Measurements from ENCODE around the gene TAX1BP3. TPM values are rescaled to one million over a fixed set of nuclear protein-coding genes. Genes with fewer than 3 reads are reported as not detected.

The TAX1BP3 gene
- total and polyA plus RNA-seq, 9 of the 15 experiments (the other 6 are each of a cell fraction or from before 2014, with no cell fraction given) = 0.99 to 14.5 (median 6.2) TPM

DNA sequence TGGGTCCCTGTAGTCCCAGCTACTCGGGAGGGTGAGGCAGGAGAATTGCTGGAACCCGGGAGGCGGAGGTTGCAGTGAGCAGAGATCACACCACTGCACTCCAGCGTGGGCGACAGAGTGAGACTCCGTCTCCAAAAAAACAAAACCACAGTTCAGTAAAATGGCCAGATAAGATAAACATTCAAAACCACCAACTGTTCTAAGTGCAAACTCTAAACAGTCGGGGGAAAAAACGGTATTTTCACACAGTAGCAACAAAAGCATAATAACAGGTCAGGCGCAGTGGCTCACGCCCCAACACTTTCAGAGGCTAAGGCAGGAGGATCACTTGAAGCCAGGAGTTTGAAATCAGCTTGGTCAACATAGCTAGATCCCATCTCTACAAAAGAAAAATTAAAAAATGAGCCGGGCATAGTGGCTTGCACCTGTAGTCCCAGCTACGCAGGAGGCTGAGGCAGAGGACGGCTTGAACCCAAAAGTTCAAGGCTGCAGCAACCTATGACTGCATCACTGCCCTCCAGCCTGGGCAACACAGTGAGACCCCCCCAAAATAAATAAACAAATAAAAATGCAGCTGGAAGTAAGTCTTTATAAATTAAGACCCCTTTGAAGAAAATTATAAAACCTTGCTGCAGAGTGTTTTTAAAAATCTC, 44.6 kb upstream of the TAX1BP3 start (continued):
- no peak for TF ChIP-seq ZNF436 (CRISPR knock-in tag; IDR thresholded peaks at IDR 0.05)
- TF ChIP-seq MBD2 (IDR thresholded peaks at IDR 0.05; ENCODE audit: borderline replicate concordance, low read depth) = peak; percentile 19; the same call in 1 of the 2 replicates
- no peak for TF ChIP-seq MBD1 (CRISPR knock-in tag; IDR thresholded peaks at IDR 0.05)
- TF ChIP-seq HDAC1 (IDR thresholded peaks at IDR 0.05) = peak in 1 of 2 experiments; percentile 59; a peak in 2 of 4 replicates
- no peak for TF ChIP-seq ATF7 (IDR thresholded peaks at IDR 0.05)
- TF ChIP-seq, protein P1, sequence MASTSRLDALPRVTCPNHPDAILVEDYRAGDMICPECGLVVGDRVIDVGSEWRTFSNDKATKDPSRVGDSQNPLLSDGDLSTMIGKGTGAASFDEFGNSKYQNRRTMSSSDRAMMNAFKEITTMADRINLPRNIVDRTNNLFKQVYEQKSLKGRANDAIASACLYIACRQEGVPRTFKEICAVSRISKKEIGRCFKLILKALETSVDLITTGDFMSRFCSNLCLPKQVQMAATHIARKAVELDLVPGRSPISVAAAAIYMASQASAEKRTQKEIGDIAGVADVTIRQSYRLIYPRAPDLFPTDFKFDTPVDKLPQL (IDR thresholded peaks at IDR 0.05; ENCODE audit: extremely low read depth, insufficient read length) = no peak
- TF ChIP-seq TCF7 (IDR thresholded peaks at IDR 0.05; ENCODE audit: borderline replicate concordance) = no peak
- no peak for TF ChIP-seq SAFB2 (IDR thresholded peaks at IDR 0.05; ENCODE audit: borderline replicate concordance, low read depth, low read length, severe bottlenecking)
- no peak for TF ChIP-seq MTF1 (CRISPR knock-in tag; IDR thresholded peaks at IDR 0.05; ENCODE audit: borderline replicate concordance)
- no peak for TF ChIP-seq ZNF134 (CRISPR knock-in tag; conservative IDR thresholded peaks at IDR 0.05)
- no peak for TF ChIP-seq SREBF2 (CRISPR knock-in tag; IDR thresholded peaks at IDR 0.05)
- peak; percentile 73 for TF ChIP-seq TCF3 (CRISPR knock-in tag; IDR thresholded peaks at IDR 0.05)
- no peak for TF ChIP-seq BRF1 (IDR thresholded peaks at IDR 0.05; ENCODE audit: borderline replicate concordance, extremely low read depth, insufficient read length)
- no peak for TF ChIP-seq ERF (CRISPR knock-in tag; IDR thresholded peaks at IDR 0.05)
- no peak for TF ChIP-seq CREM (IDR thresholded peaks at IDR 0.05; ENCODE audit: low read depth)
- peak; percentile 54 for TF ChIP-seq CBFA2T2 (conservative IDR thresholded peaks at IDR 0.05)
- TF ChIP-seq, protein P2, sequence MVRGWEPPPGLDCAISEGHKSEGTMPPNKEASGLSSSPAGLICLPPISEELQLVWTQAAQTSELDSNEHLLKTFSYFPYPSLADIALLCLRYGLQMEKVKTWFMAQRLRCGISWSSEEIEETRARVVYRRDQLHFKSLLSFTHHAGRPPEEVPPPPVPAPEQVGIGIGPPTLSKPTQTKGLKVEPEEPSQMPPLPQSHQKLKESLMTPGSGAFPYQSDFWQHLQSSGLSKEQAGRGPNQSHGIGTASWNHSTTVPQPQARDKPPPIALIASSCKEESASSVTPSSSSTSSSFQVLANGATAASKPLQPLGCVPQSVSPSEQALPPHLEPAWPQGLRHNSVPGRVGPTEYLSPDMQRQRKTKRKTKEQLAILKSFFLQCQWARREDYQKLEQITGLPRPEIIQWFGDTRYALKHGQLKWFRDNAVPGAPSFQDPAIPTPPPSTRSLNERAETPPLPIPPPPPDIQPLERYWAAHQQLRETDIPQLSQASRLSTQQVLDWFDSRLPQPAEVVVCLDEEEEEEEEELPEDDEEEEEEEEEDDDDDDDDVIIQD (CRISPR knock-in tag; IDR thresholded peaks at IDR 0.05) = no peak
- TF ChIP-seq TAL1 (IDR thresholded peaks at IDR 0.05) = peak; percentile 39
- TF ChIP-seq, protein P3, sequence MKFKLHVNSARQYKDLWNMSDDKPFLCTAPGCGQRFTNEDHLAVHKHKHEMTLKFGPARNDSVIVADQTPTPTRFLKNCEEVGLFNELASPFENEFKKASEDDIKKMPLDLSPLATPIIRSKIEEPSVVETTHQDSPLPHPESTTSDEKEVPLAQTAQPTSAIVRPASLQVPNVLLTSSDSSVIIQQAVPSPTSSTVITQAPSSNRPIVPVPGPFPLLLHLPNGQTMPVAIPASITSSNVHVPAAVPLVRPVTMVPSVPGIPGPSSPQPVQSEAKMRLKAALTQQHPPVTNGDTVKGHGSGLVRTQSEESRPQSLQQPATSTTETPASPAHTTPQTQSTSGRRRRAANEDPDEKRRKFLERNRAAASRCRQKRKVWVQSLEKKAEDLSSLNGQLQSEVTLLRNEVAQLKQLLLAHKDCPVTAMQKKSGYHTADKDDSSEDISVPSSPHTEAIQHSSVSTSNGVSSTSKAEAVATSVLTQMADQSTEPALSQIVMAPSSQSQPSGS (CRISPR knock-in tag; IDR thresholded peaks at IDR 0.05) = no peak
- no peak for TF ChIP-seq SUPT5H (IDR thresholded peaks at IDR 0.05)
- TF ChIP-seq RNF2 (IDR thresholded peaks at IDR 0.05) = no peak
- TF ChIP-seq FUS (optimal IDR thresholded peaks at IDR 0.05; ENCODE audit: low read depth, low read length) = no peak
- no peak for TF ChIP-seq ZBTB5 (IDR thresholded peaks at IDR 0.05)
- no peak for TF ChIP-seq POLR2AphosphoS2 (IDR thresholded peaks at IDR 0.05; ENCODE audit: low read length)

Measured in K562 (cell line).